Nephron (organoid): ENCODE measurements around the gene INHBE.

Experiments
- H3K27ac Mint-ChIP-seq, 3 experiments: 2 replicates each; pipeline ENCODE4 v1.8.0; 2020; ENCODE audit warnings: mixed read lengths in 3 of 3, mild to moderate bottlenecking in 2 of 3, moderate library complexity in 1 of 3
- H3K27me3 Mint-ChIP-seq: 2 replicates; pipeline ENCODE4 v1.8.0; 2021; ENCODE audit warnings: low read depth, mild to moderate bottlenecking, moderate library complexity, mixed read lengths
- H3K36me3 Mint-ChIP-seq: 2 replicates; pipeline ENCODE4 v1.8.0; 2020; ENCODE audit warnings: low read depth, mixed read lengths
- H3K4me1 Mint-ChIP-seq: 2 replicates; pipeline ENCODE4 v1.8.0; 2020; ENCODE audit warnings: mixed read lengths
- H3K4me3 Mint-ChIP-seq, 3 experiments: 2 replicates each; pipeline ENCODE4 v1.8.0; 2020; ENCODE audit warnings: mild to moderate bottlenecking in 3 of 3, mixed read lengths in 3 of 3, moderate library complexity in 2 of 3
- H3K9me3 Mint-ChIP-seq: 2 replicates; pipeline ENCODE4 v1.8.0; 2020; ENCODE audit warnings: mixed read lengths
- TF ChIP-seq, protein P1 (sequence below), 3 experiments: fragments of 200-600 bp; sonication (generic); IDR thresholded peaks; one replicate each; pipeline ENCODE4 v1.5.0; 2021; ENCODE audit warnings: antibody characterized with exemption in 3 of 3; ENCODE audit not compliant: unreplicated experiment in 3 of 3

Gene INHBE

GRCh38 chr12:57476993-57477709 is 22.0 kb downstream of the INHBE start:
- Mint-ChIP-seq H3K4me1 (peaks cover 25% of the 10 kb centered on the region), H3K4me3 (peak overlapping the region; percentile 45 to 54 (median 48)), H3K9me3 (no peaks in the 10 kb centered on the region), H3K36me3 (peaks cover 3% of the 10 kb centered on the region), H3K27ac (no peak overlapping the region), H3K27me3 (peaks cover 96% of the 10 kb centered on the region)
- TF ChIP-seq, protein P1, sequence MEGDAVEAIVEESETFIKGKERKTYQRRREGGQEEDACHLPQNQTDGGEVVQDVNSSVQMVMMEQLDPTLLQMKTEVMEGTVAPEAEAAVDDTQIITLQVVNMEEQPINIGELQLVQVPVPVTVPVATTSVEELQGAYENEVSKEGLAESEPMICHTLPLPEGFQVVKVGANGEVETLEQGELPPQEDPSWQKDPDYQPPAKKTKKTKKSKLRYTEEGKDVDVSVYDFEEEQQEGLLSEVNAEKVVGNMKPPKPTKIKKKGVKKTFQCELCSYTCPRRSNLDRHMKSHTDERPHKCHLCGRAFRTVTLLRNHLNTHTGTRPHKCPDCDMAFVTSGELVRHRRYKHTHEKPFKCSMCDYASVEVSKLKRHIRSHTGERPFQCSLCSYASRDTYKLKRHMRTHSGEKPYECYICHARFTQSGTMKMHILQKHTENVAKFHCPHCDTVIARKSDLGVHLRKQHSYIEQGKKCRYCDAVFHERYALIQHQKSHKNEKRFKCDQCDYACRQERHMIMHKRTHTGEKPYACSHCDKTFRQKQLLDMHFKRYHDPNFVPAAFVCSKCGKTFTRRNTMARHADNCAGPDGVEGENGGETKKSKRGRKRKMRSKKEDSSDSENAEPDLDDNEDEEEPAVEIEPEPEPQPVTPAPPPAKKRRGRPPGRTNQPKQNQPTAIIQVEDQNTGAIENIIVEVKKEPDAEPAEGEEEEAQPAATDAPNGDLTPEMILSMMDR (IDR thresholded peaks at IDR 0.05; ENCODE audit: unreplicated experiment in 3 of 3): no peak

- H3K4me3 Mint-ChIP-seq: peak overlapping the region; percentile 27 to 54 (median 35)
- peaks cover 3% of the 10 kb centered on the region for H3K36me3 Mint-ChIP-seq
- TF ChIP-seq, protein P1 (IDR thresholded peaks at IDR 0.05; ENCODE audit: unreplicated experiment in 3 of 3): no peak
- peaks cover 25% of the 10 kb centered on the region for H3K4me1 Mint-ChIP-seq
- peaks cover 88% of the 10 kb centered on the region for H3K27me3 Mint-ChIP-seq
- H3K27ac Mint-ChIP-seq: peak overlapping the region in 2 of 3 experiments; percentile 26 to 47
- no peaks in the 10 kb centered on the region for H3K9me3 Mint-ChIP-seq
Observed at GRCh38 chr12:57477710-57478681, 22.9 kb downstream of the INHBE start.

- H3K4me1 Mint-ChIP-seq: peaks cover 21% of the 10 kb centered on the region
- no peaks in the 10 kb centered on the region for H3K9me3 Mint-ChIP-seq
- H3K4me3 Mint-ChIP-seq: no peak overlapping the region
- no peak overlapping the region for H3K27ac Mint-ChIP-seq
- H3K27me3 Mint-ChIP-seq: peaks cover 78% of the 10 kb centered on the region
- H3K36me3 Mint-ChIP-seq: no peaks in the 10 kb centered on the region
- TF ChIP-seq, protein P1 (IDR thresholded peaks at IDR 0.05; ENCODE audit: unreplicated experiment in 3 of 3): no peak
Observed at GRCh38 chr12:57479043-57479375, 23.9 kb downstream of the INHBE start.

GRCh38 chr12:57479376-57480115 is 24.4 kb downstream of the INHBE start, which contains the start of gene ARHGAP9:
Gene ARHGAP9 (minus strand): TSS chr12:57479866. CDS start chr12:57479406, 460 bp downstream.
- Mint-ChIP-seq H3K27me3 (peaks cover 73% of the 10 kb centered on the region), H3K27ac (no peak within 1 kb of the TSS), H3K4me3 (no peak within 1 kb of the TSS), H3K4me1 (peaks cover 18% of the 10 kb centered on the region), H3K9me3 (no peaks in the 10 kb centered on the region), H3K36me3 (no peaks in the 10 kb centered on the region)
- TF ChIP-seq, protein P1 (IDR thresholded peaks at IDR 0.05; ENCODE audit: unreplicated experiment in 3 of 3): no peak

GRCh38 chr12:57481671-57482070 is 26.6 kb downstream of the INHBE start:
- Mint-ChIP-seq H3K27me3 (peaks cover 51% of the 10 kb centered on the region), H3K4me1 (peaks cover 15% of the 10 kb centered on the region), H3K9me3 (no peaks in the 10 kb centered on the region), H3K36me3 (no peaks in the 10 kb centered on the region), H3K27ac (no peak overlapping the region), H3K4me3 (no peak overlapping the region)
- TF ChIP-seq, protein P1 (IDR thresholded peaks at IDR 0.05; ENCODE audit: unreplicated experiment in 3 of 3): no peak
